Upper lobe of right lung (tissue), 1 donor: ENCODE data around the gene GGT5. TPM values are rescaled to one million over a fixed set of nuclear protein-coding genes. Genes with fewer than 3 reads are reported as not detected.

Experiments
- ATAC-seq: fragments of 200-7000 bp; cut with Tn5 transposase; one replicate; pipeline ENCODE4 v1.9.1; 2020; ENCODE audit warnings: mild to moderate bottlenecking, moderate library complexity
- DNase-seq: peaks from one replicate; pipeline ENCODE4 v3.0.0-alpha.2; 2020
- H3K27ac ChIP-seq: fragments of 200-600 bp; one replicate; pipeline ENCODE4 v1.8.0; 2022
- H3K27me3 ChIP-seq: fragments of 200-600 bp; one replicate; pipeline ENCODE4 v1.8.0; 2022; ENCODE audit warnings: mild to moderate bottlenecking
- H3K36me3 ChIP-seq: fragments of 200-600 bp; one replicate; pipeline ENCODE4 v1.8.0; 2022
- H3K4me1 ChIP-seq: fragments of 200-600 bp; one replicate; pipeline ENCODE4 v1.8.0; 2022
- H3K4me3 ChIP-seq: fragments of 200-600 bp; one replicate; pipeline ENCODE4 v1.8.0; 2022; ENCODE audit warnings: mild to moderate bottlenecking
- H3K9me3 ChIP-seq: fragments of 200-600 bp; one replicate; pipeline ENCODE4 v1.8.0; 2022
- CTCF ChIP-seq: fragments of 200-600 bp; IDR thresholded peaks from one replicate; pipeline ENCODE4 v1.8.0; 2022; ENCODE audit warnings: antibody characterized with exemption
- intact Hi-C: fragments of 100-400 bp; cut with DNase I; formaldehyde crosslinking; loops from one replicate; pipeline ENCODE4 v1.11.0; 2022
- total RNA-seq: library from RNA; stranded (reverse); fragmentation: NEBNext Ultra II Directional; extraction: Animal tissue kit (Norgen Biotek cat#: 25700); gene quantifications from one replicate; pipeline ENCODE4 v1.2.1, GENCODE V29; 2021
- donor health status: DM: no; HTN: yes; CAD: no; lungs with severe emphysema.

Gene GGT5
- total RNA-seq, 1 donor from 2014 or later = 66.5 TPM

GRCh38 chr22:24231706-24232105, 13.2 kb downstream of the GGT5 start:
- no peaks in the 10 kb centered on the region for H3K4me1 ChIP-seq
- H3K4me3 ChIP-seq = no peak overlapping the region
- no peak for DNase-seq
- no peaks in the 10 kb centered on the region for H3K36me3 ChIP-seq
- no peaks in the 10 kb centered on the region for H3K9me3 ChIP-seq
- no peaks in the 10 kb centered on the region for H3K27me3 ChIP-seq
- intact Hi-C loops = no loop called here
- peak; percentile 14 for ATAC-seq
- no peak for TF ChIP-seq CTCF
- no peak overlapping the region for H3K27ac ChIP-seq

DNA sequence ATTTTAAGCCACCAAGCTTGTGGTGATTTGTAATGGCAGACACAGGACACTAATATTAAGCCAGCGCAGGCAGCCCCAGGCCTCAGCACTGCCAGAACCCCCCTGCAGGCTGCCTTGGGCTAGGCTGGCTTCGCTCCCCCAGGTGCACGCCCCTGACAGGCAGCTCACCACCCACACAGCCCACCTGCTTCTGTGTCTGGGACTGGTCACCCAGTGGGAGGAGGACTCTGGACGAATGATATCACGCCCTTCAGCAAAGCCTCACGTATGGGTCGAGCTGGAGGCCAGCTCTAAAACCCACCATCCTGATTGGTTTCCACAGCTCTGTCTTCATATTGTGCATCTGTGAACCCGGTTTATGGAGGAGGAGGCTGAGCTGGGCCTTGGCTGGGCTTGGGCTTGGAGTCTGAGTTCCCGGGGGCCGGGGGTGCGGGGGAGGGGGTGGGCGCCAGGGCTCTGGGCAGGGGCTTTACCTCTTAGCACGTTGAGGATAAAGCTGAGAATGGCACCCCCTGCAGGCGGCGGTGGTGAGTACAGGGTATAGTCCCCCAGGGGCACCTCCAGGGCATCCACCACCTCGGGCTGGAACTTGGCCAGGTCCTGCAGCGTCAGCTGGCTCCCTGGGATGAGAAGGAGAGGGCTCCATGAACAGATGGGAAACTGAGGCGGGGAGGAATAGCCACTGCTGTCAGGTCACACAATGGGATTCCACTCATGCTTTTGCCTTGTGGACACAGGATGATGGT, 13.8 kb downstream of the GGT5 start:
- Histone ChIP-seq H3K9me3 (no peaks in the 10 kb centered on the region), H3K27ac (no peak overlapping the region), H3K27me3 (no peaks in the 10 kb centered on the region), H3K4me3 (no peak overlapping the region), H3K4me1 (no peaks in the 10 kb centered on the region), H3K36me3 (no peaks in the 10 kb centered on the region)
- peak; percentile 44 for TF ChIP-seq CTCF
- ATAC-seq = peak; percentile 75
- intact Hi-C loops = no loop called here
- peak; percentile 87 for DNase-seq

DNA sequence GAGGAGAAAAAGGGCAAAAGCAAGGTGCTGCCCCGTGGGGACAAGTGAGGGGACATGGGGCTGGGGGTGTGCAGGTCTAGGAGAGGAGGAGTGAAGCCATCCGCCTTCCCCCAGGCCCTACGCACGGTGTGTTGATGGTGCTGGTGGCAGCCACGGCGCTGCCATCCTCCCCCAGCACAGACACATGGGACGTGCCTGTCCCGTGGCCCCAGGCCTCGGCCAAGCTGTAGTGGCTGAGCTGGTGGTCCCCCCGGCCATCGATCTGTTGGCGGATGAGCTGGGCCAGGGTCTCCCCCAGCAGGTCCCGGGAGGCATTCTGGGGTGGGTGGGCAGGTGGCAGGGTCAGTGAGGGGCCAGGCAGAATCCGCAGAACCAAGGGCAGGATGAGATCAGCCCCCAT, 18.9 kb downstream of the GGT5 start:
- Histone ChIP-seq H3K4me1 (no peaks in the 10 kb centered on the region), H3K36me3 (no peaks in the 10 kb centered on the region), H3K27ac (no peak overlapping the region), H3K27me3 (no peaks in the 10 kb centered on the region), H3K4me3 (no peak overlapping the region), H3K9me3 (peaks cover 4% of the 10 kb centered on the region)
- DNase-seq (no peak), ATAC-seq (peak; percentile 24)
- no peak for TF ChIP-seq CTCF
- intact Hi-C loops = no loop called here

DNA sequence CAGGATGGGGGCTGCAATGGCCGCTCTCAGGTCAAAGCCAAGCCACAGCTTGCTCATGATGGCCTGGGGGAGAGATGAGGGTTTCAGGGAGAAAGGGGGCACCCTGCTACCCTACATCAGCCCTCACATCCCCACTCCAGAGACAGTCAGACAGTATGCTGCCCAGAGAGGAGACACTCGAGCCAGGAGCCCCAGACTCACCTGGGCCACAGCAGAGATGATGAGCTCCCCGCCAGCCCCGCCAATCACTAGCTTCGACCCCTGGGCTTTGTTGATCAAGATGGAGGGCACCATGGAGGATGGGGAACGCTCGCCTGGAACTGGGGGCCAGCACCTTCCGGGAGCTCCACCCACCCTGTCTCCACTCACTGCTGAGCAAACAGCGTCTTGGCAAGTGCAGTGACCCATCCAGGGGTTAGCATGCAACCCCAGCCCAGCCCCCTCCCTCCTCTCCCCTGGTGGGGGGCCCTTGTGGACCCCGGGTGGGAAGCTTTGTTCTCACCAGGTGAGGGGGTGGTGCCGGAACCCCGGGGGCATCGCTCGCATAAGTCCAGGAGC, 19.8 kb downstream of the GGT5 start:
- Histone ChIP-seq H3K27me3 (no peaks in the 10 kb centered on the region), H3K27ac (no peak overlapping the region), H3K36me3 (peaks cover 3% of the 10 kb centered on the region), H3K9me3 (peaks cover 4% of the 10 kb centered on the region), H3K4me3 (no peak overlapping the region), H3K4me1 (no peaks in the 10 kb centered on the region)
- intact Hi-C loops = no loop called here
- TF ChIP-seq CTCF = no peak
- DNase-seq (no peak), ATAC-seq (peak; percentile 30)

DNA sequence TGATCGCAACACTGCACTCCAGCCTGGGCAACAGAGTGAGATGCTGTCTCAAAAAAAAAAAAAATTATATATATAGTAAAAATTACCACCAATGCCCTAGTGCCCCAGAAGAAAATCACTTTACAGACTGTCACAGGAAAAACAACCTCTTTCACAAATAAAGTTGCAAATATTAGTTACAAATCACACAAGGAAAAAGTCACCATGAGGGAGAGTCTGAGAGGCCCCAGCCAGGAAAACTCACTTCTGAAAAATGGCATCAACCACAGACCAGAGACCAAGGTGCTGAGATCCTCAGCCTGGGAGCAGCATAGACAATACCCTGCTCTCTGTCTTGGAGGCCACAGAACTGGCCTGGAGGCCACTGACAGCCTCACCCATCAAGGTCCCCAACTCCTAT, 20.4 kb downstream of the GGT5 start:
- no peak for DNase-seq
- Histone ChIP-seq H3K4me3 (no peak overlapping the region), H3K4me1 (no peaks in the 10 kb centered on the region), H3K27ac (no peak overlapping the region), H3K27me3 (no peaks in the 10 kb centered on the region), H3K36me3 (peaks cover 9% of the 10 kb centered on the region), H3K9me3 (peaks cover 4% of the 10 kb centered on the region)
- intact Hi-C loops = no loop called here
- ATAC-seq = no peak
- TF ChIP-seq CTCF = no peak
